Kidney (tissue), 14 donors: Measurements from ENCODE around the gene LRRC4C. TPM values are rescaled to one million over a fixed set of nuclear protein-coding genes. Genes with fewer than 3 reads are reported as not detected.
A peak's percentile ranks its signal among the peaks of the same experiment; 100 is the strongest.

Experiments used
- DNase-seq, 5 donors: peaks; one replicate each; pipeline ENCODE4 v3.0.0-alpha.2; 2013 to 2020
- FAIRE-seq: peaks from 2 replicates; lab custom pipeline; 2012; peaks lifted over from hg19 to GRCh38; lab: Jason Lieb, UNC
- H3K27ac ChIP-seq, 2 donors: one replicate each; pipeline ENCODE4 v1.7.0; 2013; ENCODE audit warnings: low read depth in 2 of 2, low read length in 2 of 2, inconsistent platforms in 1 of 2
- H3K27me3 ChIP-seq: one replicate; pipeline ENCODE4 v1.7.1; 2013; ENCODE audit warnings: low read length, inconsistent platforms; ENCODE audit not compliant: control insufficient read depth, insufficient read depth
- H3K36me3 ChIP-seq, 3 donors: one replicate each; pipeline versions ENCODE4 v1.7.0 to v1.7.1; 2013; ENCODE audit warnings: low read length in 3 of 3, control low read depth in 1 of 3, inconsistent platforms in 1 of 3; ENCODE audit not compliant: insufficient read depth in 3 of 3, control insufficient read depth in 2 of 3
- H3K4me1 ChIP-seq, 3 donors: one replicate each; pipeline versions ENCODE4 v1.7.0 to v1.7.1; 2013; ENCODE audit warnings: low read length in 3 of 3, inconsistent platforms in 1 of 3, low read depth in 1 of 3; ENCODE audit not compliant: control insufficient read depth in 2 of 3, insufficient read depth in 2 of 3
- H3K4me3 ChIP-seq, 3 donors: one replicate each; pipeline versions ENCODE4 v1.7.0 to v1.8.1; 2013; ENCODE audit warnings: low read length in 3 of 3, control low read depth in 1 of 3, inconsistent platforms in 1 of 3
- H3K9ac ChIP-seq, 3 donors: one replicate each; pipeline versions ENCODE4 v1.7.0 to v1.7.1; 2013; ENCODE audit warnings: low read length in 3 of 3, control low read depth in 1 of 3, inconsistent platforms in 1 of 3
- H3K9me3 ChIP-seq, 3 donors: one replicate each; pipeline versions ENCODE4 v1.7.0 to v1.7.1; 2013; ENCODE audit warnings: low read length in 3 of 3, control low read depth in 1 of 3, inconsistent platforms in 1 of 3; ENCODE audit not compliant: control insufficient read depth in 2 of 3, insufficient read depth in 1 of 3
- intact Hi-C: fragments of 100-400 bp; cut with DNase I; formaldehyde crosslinking; loops from one replicate; pipeline ENCODE4 v1.11.1; 2022
- polyA plus RNA-seq: library from polyadenylated mRNA; stranded (reverse); fragments of 350-450 nt; fragmentation: Illumina TruSeq; extraction: RNeasy Lipid Tissue Mini Kit (QIAGEN cat#74804); gene quantifications from one replicate; pipeline ENCODE4 v1.2.3, GENCODE V29; 2014; ENCODE audit warnings: low read depth, low replicate concordance; ENCODE audit not compliant: insufficient read depth
- total RNA-seq: library from RNA; stranded (reverse); fragmentation: NEBNext Ultra II Directional; extraction: Animal tissue kit (Norgen Biotek cat#: 25700); gene quantifications from one replicate; pipeline ENCODE4 v1.2.1, GENCODE V29; 2021
- TF ChIP-seq, protein P1 (sequence below): IDR thresholded peaks from 3 replicates; pipeline ENCODE4 v1.5.1; 2012; ENCODE audit warnings: mild to moderate bottlenecking, moderate library complexity, borderline replicate concordance; ENCODE audit not compliant: insufficient read depth; ENCODE audit errors: extremely low read depth
- donor health status: control.
- donor health status: control.
- donor health status: control.
- donor health status: control.
- donor health status: control.
- donor health status: DM: yes; HTN: yes; CAD: no.
- donor health status: Normal renal cell carcinoma (clear cell type).

LRRC4C gene
- total and polyA plus RNA-seq, 2 donors from 2014 or later, result 0.26 to 1.6 TPM

DNA sequence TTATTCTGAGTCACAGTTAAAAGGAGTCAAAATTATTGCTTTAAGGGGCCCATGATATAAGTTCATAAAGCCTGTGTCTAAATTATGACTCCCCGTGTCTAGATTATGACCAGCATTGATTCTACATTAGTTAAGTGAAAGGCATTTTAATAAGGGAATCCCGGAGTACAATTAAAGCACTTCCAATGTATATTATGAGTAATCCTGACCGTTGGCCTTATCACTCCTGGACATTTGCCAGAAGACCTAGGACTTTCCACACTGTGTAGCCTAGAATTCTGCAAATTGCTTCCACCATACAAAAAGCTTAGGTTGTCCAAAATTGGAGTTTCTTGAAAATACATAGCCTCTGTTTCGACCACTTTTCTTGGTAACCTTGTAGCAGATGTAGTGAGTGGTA is 1292.6 kb downstream of the LRRC4C start:
- DNase-seq (no peak), FAIRE-seq (no peak)
- H3K4me3 ChIP-seq, result no peak overlapping the region
- no peak overlapping the region for H3K9ac ChIP-seq
- no peak overlapping the region for H3K27ac ChIP-seq
- H3K27me3 ChIP-seq, result no peaks in the 10 kb centered on the region
- no peaks in the 10 kb centered on the region for H3K9me3 ChIP-seq
- TF ChIP-seq, protein P1, sequence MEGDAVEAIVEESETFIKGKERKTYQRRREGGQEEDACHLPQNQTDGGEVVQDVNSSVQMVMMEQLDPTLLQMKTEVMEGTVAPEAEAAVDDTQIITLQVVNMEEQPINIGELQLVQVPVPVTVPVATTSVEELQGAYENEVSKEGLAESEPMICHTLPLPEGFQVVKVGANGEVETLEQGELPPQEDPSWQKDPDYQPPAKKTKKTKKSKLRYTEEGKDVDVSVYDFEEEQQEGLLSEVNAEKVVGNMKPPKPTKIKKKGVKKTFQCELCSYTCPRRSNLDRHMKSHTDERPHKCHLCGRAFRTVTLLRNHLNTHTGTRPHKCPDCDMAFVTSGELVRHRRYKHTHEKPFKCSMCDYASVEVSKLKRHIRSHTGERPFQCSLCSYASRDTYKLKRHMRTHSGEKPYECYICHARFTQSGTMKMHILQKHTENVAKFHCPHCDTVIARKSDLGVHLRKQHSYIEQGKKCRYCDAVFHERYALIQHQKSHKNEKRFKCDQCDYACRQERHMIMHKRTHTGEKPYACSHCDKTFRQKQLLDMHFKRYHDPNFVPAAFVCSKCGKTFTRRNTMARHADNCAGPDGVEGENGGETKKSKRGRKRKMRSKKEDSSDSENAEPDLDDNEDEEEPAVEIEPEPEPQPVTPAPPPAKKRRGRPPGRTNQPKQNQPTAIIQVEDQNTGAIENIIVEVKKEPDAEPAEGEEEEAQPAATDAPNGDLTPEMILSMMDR, result no peak
- H3K36me3 ChIP-seq, result no peaks in the 10 kb centered on the region
- intact Hi-C loops, result no loop called here
- peaks cover 0 to 2% (median 0%) of the 10 kb centered on the region in 3 donors for H3K4me1 ChIP-seq

DNA sequence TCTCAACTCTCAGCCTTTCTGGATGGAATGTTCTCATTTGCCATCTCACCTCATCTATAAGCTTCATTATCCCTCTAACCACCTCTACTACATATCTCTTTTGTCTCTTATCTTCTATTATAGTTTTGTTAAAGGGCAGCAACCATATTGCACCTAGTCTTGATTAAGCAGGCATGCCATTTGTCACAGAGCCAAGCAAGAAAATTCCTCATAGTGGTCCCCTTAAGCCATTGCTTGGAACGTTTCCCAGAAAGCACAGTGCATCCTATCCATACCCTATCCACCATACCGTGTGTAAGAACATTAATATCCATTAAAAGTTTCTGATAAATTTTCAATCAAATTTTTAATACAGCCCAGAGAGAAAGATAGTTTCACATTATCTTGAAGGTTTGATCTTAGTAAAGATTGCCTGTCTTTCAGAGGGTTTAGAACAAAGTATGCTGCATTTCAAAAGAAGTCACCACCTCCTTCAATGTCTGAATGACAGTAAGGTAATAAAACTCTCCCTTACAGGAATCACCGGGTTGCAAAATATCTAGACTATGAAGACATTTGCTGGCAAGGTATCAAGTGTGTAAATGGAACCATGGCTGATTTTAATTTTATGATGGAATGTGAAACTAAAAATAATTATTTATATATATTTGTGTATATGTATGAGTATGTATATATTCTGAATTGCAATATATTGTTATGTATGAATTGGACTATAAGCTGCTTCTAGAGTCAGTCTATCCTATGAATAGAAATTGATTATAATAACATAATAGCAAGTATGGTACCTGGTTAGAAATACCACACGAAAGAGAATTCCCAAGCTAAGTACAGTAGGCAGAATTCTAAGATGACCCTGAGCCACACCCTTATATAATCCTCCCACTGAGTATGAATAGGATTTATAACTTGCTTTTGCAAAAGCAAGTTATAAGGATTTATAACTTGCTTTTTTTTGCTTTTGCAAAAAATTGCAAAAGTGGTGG is 1296.3 kb downstream of the LRRC4C start:
- intact Hi-C loops, result no loop called here
- no peaks in the 10 kb centered on the region for H3K27me3 ChIP-seq
- no peaks in the 10 kb centered on the region for H3K36me3 ChIP-seq
- H3K4me1 ChIP-seq, result no peaks in the 10 kb centered on the region
- no peak for FAIRE-seq
- TF ChIP-seq, protein P1, result no peak
- DNase-seq, result peak in 1 of 5 donors; percentile 19
- no peak overlapping the region for H3K4me3 ChIP-seq
- no peaks in the 10 kb centered on the region for H3K9me3 ChIP-seq
- no peak overlapping the region for H3K9ac ChIP-seq
- H3K27ac ChIP-seq, result no peak overlapping the region

DNA sequence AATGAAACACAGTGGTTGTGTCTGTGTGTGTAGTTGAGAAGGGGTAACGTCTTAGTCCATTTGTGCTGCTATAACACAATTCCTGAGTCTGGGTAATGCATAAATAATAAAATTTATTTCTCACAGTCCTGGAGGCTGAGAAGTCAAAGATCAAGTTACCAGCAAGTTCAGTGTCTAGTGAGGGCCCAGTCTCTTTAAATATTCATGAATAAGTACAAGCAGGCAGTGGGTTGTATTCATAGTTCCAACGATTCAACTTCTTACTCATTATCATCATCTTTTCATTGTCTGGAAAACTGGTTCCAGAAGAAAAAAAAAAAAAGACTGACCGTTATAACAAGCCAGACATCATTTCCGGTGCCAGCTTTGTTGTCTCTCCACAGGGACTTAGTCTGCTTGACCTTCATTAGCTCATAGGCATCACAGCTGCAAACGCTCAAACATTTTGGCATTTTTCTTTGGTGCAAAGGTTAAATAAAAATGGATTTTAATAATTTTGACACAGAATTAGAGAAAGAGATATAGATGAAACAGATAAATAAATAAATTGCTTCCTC is 1297.5 kb downstream of the LRRC4C start:
- no peaks in the 10 kb centered on the region for H3K27me3 ChIP-seq
- no peak for FAIRE-seq
- no peak for DNase-seq

More for the DNA sequence above, 1297.5 kb downstream of the LRRC4C start:
- Histone ChIP-seq H3K27ac (no peak overlapping the region), H3K9me3 (no peaks in the 10 kb centered on the region), H3K36me3 (no peaks in the 10 kb centered on the region), H3K9ac (no peak overlapping the region), H3K4me1 (no peaks in the 10 kb centered on the region), H3K4me3 (no peak overlapping the region)
- intact Hi-C loops, result no loop called here
- TF ChIP-seq, protein P1, result no peak
